ENCODE data around the gene NUMBL. TPM values are rescaled to one million over a fixed set of nuclear protein-coding genes. Genes with fewer than 3 reads are reported as not detected.
A peak's percentile ranks its signal among the peaks of the same experiment; 100 is the strongest.

The NUMBL gene
- total and polyA plus RNA-seq, 11 donors: 7.3 to 29.1 (median 10.6) TPM

GRCh38 chr19:40717880-40718773 lies 27.7 kb upstream of the NUMBL start:
- H3K4me1 ChIP-seq: peaks cover 9 to 83% (median 60%) of the 10 kb centered on the region in 12 donors
- TF ChIP-seq CTCF (IDR thresholded peaks at IDR 0.05): no peak
- H3K27me3 ChIP-seq: no peaks in the 10 kb centered on the region
- H3K27ac ChIP-seq: peak overlapping the region; percentile 95 to 99 (median 97)
- WGBS, 4 donors: 18 to 36% (median 30%) methylated on average over 19 to 20 of the region's 20 CpGs
- H3K9me3 ChIP-seq: no peaks in the 10 kb centered on the region
- DNase-seq (peak in 1 of 5 donors; percentile 46), ATAC-seq (no peak)
- H3K4me3 ChIP-seq: peak overlapping the region; percentile 65 to 98 (median 82)
- H3K36me3 ChIP-seq: peaks cover 0 to 11% (median 1%) of the 10 kb centered on the region in 9 donors
- intact Hi-C loops (cut with DNase I): loop anchor here in 6 of 10 donors (1.0 to 10.0 kb wide), 7 partner anchors 31 to 99 kb away; partner anchors contain the start of genes ACTMAP (in 2 of the 6) and SNRPA (in 2 of the 6)

DNA sequence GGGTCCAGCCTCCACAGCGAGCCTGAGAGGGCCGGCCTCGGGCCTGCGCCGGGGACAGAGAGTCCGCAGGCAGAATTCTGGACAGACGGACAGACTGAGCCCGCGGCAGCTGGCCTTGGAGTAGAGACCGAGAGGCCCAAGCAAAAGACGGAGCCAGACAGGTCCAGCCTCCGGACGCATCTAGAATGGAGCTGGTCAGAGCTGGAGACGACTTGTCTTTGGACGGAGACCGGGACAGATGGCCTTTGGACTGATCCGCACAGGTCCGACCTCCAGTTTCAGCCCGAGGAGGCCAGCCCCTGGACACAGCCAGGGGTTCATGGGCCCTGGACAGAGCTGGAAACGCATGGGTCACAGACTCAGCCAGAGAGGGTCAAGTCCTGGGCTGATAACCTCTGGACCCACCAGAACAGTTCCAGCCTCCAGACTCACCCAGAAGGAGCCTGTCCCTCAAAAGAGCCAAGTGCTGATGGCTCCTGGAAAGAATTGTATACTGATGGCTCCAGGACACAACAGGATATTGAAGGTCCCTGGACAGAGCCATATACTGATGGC lies 27.0 kb upstream of the NUMBL start:
- 0 to 1% (median 0%) methylated on average over 6 to 20 of the region's 20 CpGs for WGBS, 4 donors
- Histone ChIP-seq H3K27me3 (no peaks in the 10 kb centered on the region), H3K36me3 (peaks cover 0 to 15% (median 5%) of the 10 kb centered on the region in 9 donors), H3K9me3 (no peaks in the 10 kb centered on the region), H3K4me1 (peaks cover 9 to 82% (median 58%) of the 10 kb centered on the region in 12 donors), H3K27ac (peak overlapping the region; percentile 95 to 99 (median 97)), H3K4me3 (peak overlapping the region; percentile 65 to 98 (median 82))
- no peak for ATAC-seq
- TF ChIP-seq CTCF (IDR thresholded peaks at IDR 0.05) (no peak), POLR2A (IDR thresholded peaks at IDR 0.05) (no peak)
- DNase-seq: no peak
- intact Hi-C loops (cut with DNase I): loop anchor here in 6 of 10 donors (2.0 to 10.0 kb wide), 6 partner anchors 33 to 100 kb away; partner anchors contain the start of genes ACTMAP (in 2 of the 6) and SNRPA (in 2 of the 6)

- ATAC-seq (peak; percentile 71 to 85 (median 82)), DNase-seq (peak; percentile 100)
- intact Hi-C loops (cut with DNase I): loop anchor here in 6 of 10 donors (2.0 to 10.0 kb wide), 6 partner anchors 34 to 101 kb away; partner anchors contain the start of genes ACTMAP (in 2 of the 6) and SNRPA (in 2 of the 6)
- H3K27me3 ChIP-seq: no peaks in the 10 kb centered on the region
- H3K27ac ChIP-seq: peak within 1 kb of the TSS; percentile 95 to 99 (median 97)
- peak within 1 kb of the TSS; percentile 65 to 98 (median 82) for H3K4me3 ChIP-seq
- H3K9me3 ChIP-seq: no peaks in the 10 kb centered on the region
- peaks cover 0 to 15% (median 8%) of the 10 kb centered on the region in 9 donors for H3K36me3 ChIP-seq
- H3K4me1 ChIP-seq: peaks cover 5 to 77% (median 52%) of the 10 kb centered on the region in 12 donors
- peak in 6 of 12 donors; percentile 13 to 38 (median 24) for TF ChIP-seq CTCF (IDR thresholded peaks at IDR 0.05)
- peak; percentile 53 to 74 for TF ChIP-seq POLR2A (IDR thresholded peaks at IDR 0.05)
- 0 to 1% (median 1%) methylated on average over 25 to 76 of the region's 76 CpGs for WGBS, 4 donors
Measured at GRCh38 chr19:40716482-40717324, 26.3 kb upstream of the NUMBL start, which contains the start of the genes COQ8B and ITPKC. COQ8B (minus strand) TSS chr19:40716886; CDS start chr19:40714632, 2,254 bp downstream. ITPKC (plus strand) TSS chr19:40717112; CDS start chr19:40717136, 24 bp downstream.

All from heart left ventricle (tissue), 16 donors.